Testis (tissue), 3 donors: ENCODE measurements around the gene OCA2. TPM values are rescaled to one million over a fixed set of nuclear protein-coding genes. Genes with fewer than 3 reads are reported as not detected.

Experiments used
- DNase-seq: peaks from one replicate; pipeline ENCODE4 v3.0.0-alpha.2; 2019
- H3K27ac ChIP-seq, 2 donors: fragments of 200-600 bp; sonication (generic); one replicate each; pipeline ENCODE4 v1.5.1; 2019
- H3K27me3 ChIP-seq: fragments of 200-600 bp; sonication (generic); one replicate; pipeline ENCODE4 v1.5.1; 2019
- H3K36me3 ChIP-seq: fragments of 200-600 bp; sonication (generic); one replicate; pipeline ENCODE4 v1.5.1; 2017; ENCODE audit warnings: low read depth; ENCODE audit errors: missing control alignments
- H3K4me1 ChIP-seq: fragments of 200-600 bp; sonication (generic); one replicate; pipeline ENCODE4 v1.5.1; 2019
- H3K4me3 ChIP-seq, 2 donors: fragments of 200-600 bp; sonication (generic); one replicate each; pipeline ENCODE4 v1.5.1; 2017 to 2019
- H3K9me3 ChIP-seq: fragments of 200-600 bp; sonication (generic); one replicate; pipeline ENCODE4 v1.5.1; 2017
- CTCF ChIP-seq, 3 experiments: fragments of 450-650 bp in 2 of 3; fragments of 200-600 bp in 1 of 3; sonication (generic) in 1 of 3; IDR thresholded peaks; one replicate each; pipeline ENCODE4 v1.5.1; 2016 to 2019; ENCODE audit warnings: antibody characterized with exemption in 3 of 3, mild to moderate bottlenecking in 2 of 3, moderate library complexity in 1 of 3
- POLR2A ChIP-seq: fragments of 450-650 bp; IDR thresholded peaks from one replicate; pipeline ENCODE4 v1.6.1; 2017; ENCODE audit warnings: antibody characterized with exemption, mild to moderate bottlenecking, moderate library complexity
- WGBS, 2 donors: methylation state at CpG; one replicate each; pipeline ENCODE4 v1.1.5; 2018; 5-methylcytosine and 5-hydroxymethylcytosine counted together
- intact Hi-C: fragments of 100-400 bp; cut with DNase I; formaldehyde crosslinking; loops from one replicate; pipeline ENCODE4 v1.15.1; 2023; ENCODE audit warnings: low total_unique reads
- polyA plus RNA-seq: library from polyadenylated mRNA; stranded (reverse); fragments of 350-450 nt; fragmentation: Illumina TruSeq; extraction: RNeasy Lipid Tissue Mini Kit (QIAGEN cat#74804); gene quantifications from one replicate; pipeline ENCODE4 v1.2.3, GENCODE V29; 2014; ENCODE audit warnings: low read depth, low replicate concordance; ENCODE audit not compliant: insufficient read depth
- total RNA-seq, 2 donors: library from RNA; depleted of rRNA; stranded (reverse); fragments of >200 nt; gene quantifications; one replicate each; pipeline ENCODE4 v1.2.3, GENCODE V29; 2016

Gene OCA2
- total and polyA plus RNA-seq, 3 donors from 2014 or later, result 2.6 to 7.2 (median 4.5) TPM

GRCh38 chr15:28109626-28110455 lies 10.7 kb upstream of the OCA2 start:
- TF ChIP-seq CTCF (IDR thresholded peaks at IDR 0.05), result no peak
- no peak for TF ChIP-seq POLR2A
- Histone ChIP-seq H3K4me1 (peaks cover 5% of the 10 kb centered on the region), H3K27ac (no peak overlapping the region), H3K36me3 (no peaks in the 10 kb centered on the region), H3K4me3 (no peak overlapping the region), H3K9me3 (no peaks in the 10 kb centered on the region), H3K27me3 (no peaks in the 10 kb centered on the region)
- intact Hi-C loops, result no loop called here
- DNase-seq, result no peak
- WGBS, 2 donors, result 78 to 86% methylated on average over 25 of the region's 25 CpGs

- WGBS, 2 donors, result 53 to 67% methylated on average over 8 of the region's 8 CpGs
- no peak for TF ChIP-seq CTCF (IDR thresholded peaks at IDR 0.05)
- TF ChIP-seq POLR2A, result no peak
- no peaks in the 10 kb centered on the region for H3K9me3 ChIP-seq
- no peaks in the 10 kb centered on the region for H3K27me3 ChIP-seq
- H3K27ac ChIP-seq, result no peak overlapping the region
- H3K4me1 ChIP-seq, result peaks cover 5% of the 10 kb centered on the region
- intact Hi-C loops, result no loop called here
- DNase-seq, result no peak
- H3K4me3 ChIP-seq, result peak overlapping the region; percentile 49 to 65
- H3K36me3 ChIP-seq, result no peaks in the 10 kb centered on the region
Observed at GRCh38 chr15:28107904-28108275, 8.8 kb upstream of the OCA2 start.

- H3K27me3 ChIP-seq, result no peaks in the 10 kb centered on the region
- WGBS, 2 donors, result 5 to 14% methylated on average over 43 to 61 of the region's 63 CpGs
- no peak for DNase-seq
- intact Hi-C loops, result no loop called here
- H3K4me1 ChIP-seq, result peaks cover 5% of the 10 kb centered on the region
- peak overlapping the region; percentile 12 to 25 for H3K27ac ChIP-seq
- H3K9me3 ChIP-seq, result no peaks in the 10 kb centered on the region
- H3K36me3 ChIP-seq, result no peaks in the 10 kb centered on the region
- peak overlapping the region; percentile 49 to 65 for H3K4me3 ChIP-seq
- TF ChIP-seq POLR2A (no peak), CTCF (IDR thresholded peaks at IDR 0.05) (no peak)
Observed at GRCh38 chr15:28107111-28107903, 8.2 kb upstream of the OCA2 start.

- 8 to 22% methylated on average over 4 to 37 of the region's 81 CpGs for WGBS, 2 donors
- intact Hi-C loops, result no loop called here
- H3K27ac ChIP-seq, result peak overlapping the region; percentile 12 to 25
- no peaks in the 10 kb centered on the region for H3K36me3 ChIP-seq
- H3K27me3 ChIP-seq, result no peaks in the 10 kb centered on the region
- H3K9me3 ChIP-seq, result no peaks in the 10 kb centered on the region
- H3K4me1 ChIP-seq, result peaks cover 5% of the 10 kb centered on the region
- TF ChIP-seq CTCF (IDR thresholded peaks at IDR 0.05) (no peak), POLR2A (no peak)
- peak; percentile 13 for DNase-seq
- peak overlapping the region; percentile 49 to 65 for H3K4me3 ChIP-seq
Observed at GRCh38 chr15:28106294-28107110, 7.4 kb upstream of the OCA2 start.
